Femur (tissue), 1 donor: ENCODE results near the gene STK17A.
"Not testable (repeated sequence)": the region's sequence is repeated elsewhere in the genome, so short reads cannot be mapped to it uniquely, and the experiment has no call there.

Experiments
- DNase-seq: peaks from one replicate; pipeline ENCODE4 v3.0.0-alpha.2; 2017

The STK17A gene

GRCh38 chr7:43602256-43602655 is 19.3 kb downstream of the STK17A start:
- DNase-seq, result no peak

- no peak for DNase-seq
Measured at GRCh38 chr7:43604251-43604650, 21.3 kb downstream of the STK17A start.

- DNase-seq, result no peak
Measured at GRCh38 chr7:43609097-43609496, 26.2 kb downstream of the STK17A start.

- DNase-seq, result no peak
Measured at GRCh38 chr7:43612128-43612527, 29.2 kb downstream of the STK17A start.

- peak; percentile 37 for DNase-seq
Measured at GRCh38 chr7:43612599-43613589, 30.0 kb downstream of the STK17A start.

- DNase-seq, result no peak
Measured at GRCh38 chr7:43615558-43616145, 32.7 kb downstream of the STK17A start.

GRCh38 chr7:43616977-43617376 is 34.1 kb downstream of the STK17A start:
- DNase-seq, result no peak

- no peak for DNase-seq
Measured at GRCh38 chr7:43618073-43618472, 35.2 kb downstream of the STK17A start.

GRCh38 chr7:43619213-43620012 is 36.5 kb downstream of the STK17A start:
- DNase-seq, result no peak

- DNase-seq, result no peak
Measured at GRCh38 chr7:43621729-43622448, 39.0 kb downstream of the STK17A start.

- DNase-seq, result no peak
Measured at GRCh38 chr7:43624156-43624555, 41.2 kb downstream of the STK17A start.

- DNase-seq, result no peak
Measured at GRCh38 chr7:43625453-43625852, 42.5 kb downstream of the STK17A start.

- DNase-seq, result no peak
Measured at GRCh38 chr7:43625980-43626379, 43.1 kb downstream of the STK17A start.

GRCh38 chr7:43626695-43627094 is 43.8 kb downstream of the STK17A start:
- no peak for DNase-seq

GRCh38 chr7:43627798-43628197 is 44.9 kb downstream of the STK17A start:
- not testable (repeated sequence) for DNase-seq

- DNase-seq, result no peak
Measured at GRCh38 chr7:43628431-43628830, 45.5 kb downstream of the STK17A start.

- no peak for DNase-seq
Measured at GRCh38 chr7:43629857-43630256, 46.9 kb downstream of the STK17A start.

- no peak for DNase-seq
Measured at GRCh38 chr7:43630482-43630881, 47.6 kb downstream of the STK17A start.

GRCh38 chr7:43631559-43631958 is 48.7 kb downstream of the STK17A start:
- DNase-seq, result no peak

GRCh38 chr7:43632746-43633145 is 49.8 kb downstream of the STK17A start:
- DNase-seq, result no peak

GRCh38 chr7:43634384-43634783 is 51.5 kb downstream of the STK17A start:
- DNase-seq, result no peak

GRCh38 chr7:43636093-43636492 is 53.2 kb downstream of the STK17A start:
- no peak for DNase-seq
